ENCODE measurements around the gene MCL1. TPM values are rescaled to one million over a fixed set of nuclear protein-coding genes. Genes with fewer than 3 reads are reported as not detected.

The MCL1 gene
- total and polyA plus RNA-seq, 9 donors, result 74.2 to 280 (median 145) TPM

DNA sequence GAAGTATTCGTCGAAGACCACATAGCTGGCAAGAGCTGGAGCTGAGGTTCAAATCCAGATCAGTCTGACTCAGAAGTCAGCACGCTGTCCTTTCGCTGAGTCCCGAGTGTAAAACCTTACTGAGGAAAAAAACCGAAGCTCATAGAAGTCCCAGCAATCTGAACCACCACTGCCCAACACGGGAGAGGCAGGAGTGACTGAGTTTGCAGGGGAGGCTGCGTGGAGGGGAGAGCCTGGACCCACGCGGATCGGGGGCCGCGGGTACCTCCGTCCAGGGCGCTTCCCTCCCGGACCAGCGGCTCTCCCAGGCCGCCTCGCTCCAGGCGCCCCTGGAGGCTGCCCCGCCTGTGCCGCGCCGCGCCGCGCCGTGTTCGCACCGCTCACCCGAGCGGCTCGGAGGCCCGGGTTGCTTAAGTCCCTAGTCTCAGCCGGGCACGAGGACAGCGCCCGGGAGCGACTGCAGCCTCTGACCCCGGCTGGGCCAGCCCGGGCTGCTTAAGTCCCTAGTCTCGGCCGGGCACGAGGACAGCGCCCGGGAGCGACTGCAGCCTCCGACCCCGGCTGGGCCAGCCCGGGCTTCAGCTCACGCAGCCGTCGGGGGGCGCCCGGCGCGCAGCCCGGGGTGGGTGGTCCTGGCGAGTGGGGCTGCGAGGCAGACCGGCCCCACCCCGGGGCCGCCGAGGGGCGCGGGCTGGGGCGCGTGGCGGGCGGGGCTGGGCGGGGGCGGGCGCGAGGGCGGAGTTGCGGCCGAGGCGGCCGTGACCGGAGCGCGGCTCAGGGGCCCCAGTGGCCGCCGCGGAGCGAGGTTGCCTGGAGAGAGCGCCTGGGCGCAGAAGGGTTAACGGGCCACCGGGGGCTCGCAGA lies 30.5 kb downstream of the MCL1 start, which contains the start of gene ADAMTSL4:
TSS of gene ADAMTSL4 (plus strand) at position 777 of the 864 bp plus-strand sequence. CDS start 2,881 bp downstream, outside the sequence.
- Histone ChIP-seq H3K27ac (peak within 1 kb of the TSS; percentile 89 to 92), H3K4me1 (ENCODE audit: insufficient read depth) (peaks cover 16% of the 10 kb centered on the region), H3K9me3 (no peaks in the 10 kb centered on the region), H3K4me3 (peak within 1 kb of the TSS; percentile 59), H3K27me3 (no peaks in the 10 kb centered on the region), H3K36me3 (no peaks in the 10 kb centered on the region)
- TF ChIP-seq EP300 (IDR thresholded peaks at IDR 0.05) (no peak), POLR2A (IDR thresholded peaks at IDR 0.05) (peak; percentile 40), CTCF (IDR thresholded peaks at IDR 0.05) (peak in 1 of 3 donors; percentile 54)
- intact Hi-C loops (cut with DNase I), result no loop called here
- DNase-seq, result peak; percentile 61 to 73 (median 72)
- WGBS, 3 donors, result 0 to 2% (median 1%) methylated on average over 12 to 91 of the region's 91 CpGs

GRCh38 chr1:150548324-150548631 lies 31.1 kb downstream of the MCL1 start:
- H3K4me3 ChIP-seq, result peak overlapping the region; percentile 59
- intact Hi-C loops (cut with DNase I), result no loop called here
- H3K36me3 ChIP-seq, result no peaks in the 10 kb centered on the region
- H3K27me3 ChIP-seq, result no peaks in the 10 kb centered on the region
- H3K27ac ChIP-seq, result peak overlapping the region; percentile 89 to 92
- H3K9me3 ChIP-seq, result no peaks in the 10 kb centered on the region
- TF ChIP-seq CTCF (IDR thresholded peaks at IDR 0.05) (no peak), POLR2A (IDR thresholded peaks at IDR 0.05) (no peak), EP300 (IDR thresholded peaks at IDR 0.05) (no peak)
- DNase-seq, result no peak
- 36 to 42% (median 38%) methylated on average over 4 of the region's 4 CpGs for WGBS, 3 donors
- H3K4me1 ChIP-seq (ENCODE audit: insufficient read depth), result peaks cover 16% of the 10 kb centered on the region

- Histone ChIP-seq H3K9me3 (no peaks in the 10 kb centered on the region), H3K4me3 (no peak overlapping the region), H3K27ac (no peak overlapping the region), H3K4me1 (ENCODE audit: insufficient read depth) (peaks cover 11% of the 10 kb centered on the region), H3K27me3 (no peaks in the 10 kb centered on the region), H3K36me3 (no peaks in the 10 kb centered on the region)
- no peak for TF ChIP-seq EP300 (IDR thresholded peaks at IDR 0.05)
- TF ChIP-seq POLR2A (IDR thresholded peaks at IDR 0.05), result no peak
- no peak for TF ChIP-seq CTCF (IDR thresholded peaks at IDR 0.05)
- intact Hi-C loops (cut with DNase I), result no loop called here
- no peak for DNase-seq
- WGBS, 3 donors, result 84 to 88% (median 84%) methylated on average over 16 of the region's 16 CpGs
Measured at GRCh38 chr1:150546294-150546937, 33.0 kb downstream of the MCL1 start.

DNA sequence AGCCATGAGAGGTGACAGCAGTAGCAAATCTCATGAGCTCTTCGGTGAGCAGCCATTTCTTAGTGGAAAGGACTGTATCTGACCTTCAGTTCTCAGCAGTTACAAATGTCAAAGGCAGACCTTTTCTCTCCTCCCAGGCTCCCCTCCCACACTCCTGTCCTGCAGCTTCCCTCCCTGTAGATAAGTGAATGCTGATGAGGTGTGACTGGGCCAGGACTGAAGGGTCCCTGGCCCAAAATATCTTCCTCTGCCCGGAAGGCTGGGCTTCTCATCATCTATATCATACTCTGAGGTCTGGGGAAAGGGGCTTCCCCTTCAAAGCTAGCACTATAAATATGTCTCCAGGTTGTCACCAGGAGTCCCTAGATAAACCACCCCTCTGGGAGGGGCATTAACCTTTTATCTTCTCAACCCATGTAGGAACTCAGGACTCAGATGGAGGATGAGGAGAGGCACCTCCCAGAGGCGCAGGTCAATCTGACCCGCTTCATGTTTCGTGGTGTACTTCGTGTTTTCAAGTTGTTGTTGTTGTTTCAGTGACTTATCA lies 33.9 kb downstream of the MCL1 start:
- no peak for DNase-seq
- 49 to 56% (median 55%) methylated on average over 6 of the region's 6 CpGs for WGBS, 3 donors
- H3K36me3 ChIP-seq, result no peaks in the 10 kb centered on the region

More for the DNA sequence above, 33.9 kb downstream of the MCL1 start:
- no peaks in the 10 kb centered on the region for H3K9me3 ChIP-seq
- H3K4me3 ChIP-seq, result no peak overlapping the region
- peaks cover 8% of the 10 kb centered on the region for H3K4me1 ChIP-seq (ENCODE audit: insufficient read depth)
- TF ChIP-seq CTCF (IDR thresholded peaks at IDR 0.05), result no peak
- TF ChIP-seq POLR2A (IDR thresholded peaks at IDR 0.05), result no peak
- TF ChIP-seq EP300 (IDR thresholded peaks at IDR 0.05), result no peak
- no peaks in the 10 kb centered on the region for H3K27me3 ChIP-seq
- intact Hi-C loops (cut with DNase I), result no loop called here
- no peak overlapping the region for H3K27ac ChIP-seq

Measured in ovary (tissue), 9 donors.